A204.1 (cell line): ENCODE data around the gene ASIC2.

Source experiments
- FAIRE-seq: peaks from 2 replicates; lab custom pipeline; 2012; peaks lifted over from hg19 to GRCh38; lab: Jason Lieb, UNC

Gene ASIC2

GRCh38 chr17:33287096-33287725 lies 5.9 kb downstream of the ASIC2 start:
- no peak for FAIRE-seq

GRCh38 chr17:33285413-33285812 lies 7.7 kb downstream of the ASIC2 start:
- FAIRE-seq = no peak

DNA sequence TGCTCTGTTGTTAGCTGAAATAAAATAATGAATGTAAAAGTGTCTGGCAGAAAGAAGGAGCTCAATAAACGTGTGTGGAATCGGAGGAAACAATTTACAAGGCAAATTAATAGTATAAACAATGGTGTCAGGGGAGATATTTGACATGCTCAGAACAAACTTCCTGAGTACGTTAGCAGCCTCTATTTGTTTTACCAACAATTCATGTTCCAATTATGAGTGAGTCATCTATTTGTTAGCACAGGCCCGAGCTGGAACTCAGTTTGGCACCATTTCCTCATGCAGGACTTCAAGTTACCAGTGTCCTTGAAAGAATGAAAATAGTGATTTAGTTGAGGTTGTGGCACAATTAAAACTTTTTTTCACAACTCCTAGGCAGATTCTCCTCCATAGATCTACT lies 9.1 kb downstream of the ASIC2 start:
- FAIRE-seq = no peak

DNA sequence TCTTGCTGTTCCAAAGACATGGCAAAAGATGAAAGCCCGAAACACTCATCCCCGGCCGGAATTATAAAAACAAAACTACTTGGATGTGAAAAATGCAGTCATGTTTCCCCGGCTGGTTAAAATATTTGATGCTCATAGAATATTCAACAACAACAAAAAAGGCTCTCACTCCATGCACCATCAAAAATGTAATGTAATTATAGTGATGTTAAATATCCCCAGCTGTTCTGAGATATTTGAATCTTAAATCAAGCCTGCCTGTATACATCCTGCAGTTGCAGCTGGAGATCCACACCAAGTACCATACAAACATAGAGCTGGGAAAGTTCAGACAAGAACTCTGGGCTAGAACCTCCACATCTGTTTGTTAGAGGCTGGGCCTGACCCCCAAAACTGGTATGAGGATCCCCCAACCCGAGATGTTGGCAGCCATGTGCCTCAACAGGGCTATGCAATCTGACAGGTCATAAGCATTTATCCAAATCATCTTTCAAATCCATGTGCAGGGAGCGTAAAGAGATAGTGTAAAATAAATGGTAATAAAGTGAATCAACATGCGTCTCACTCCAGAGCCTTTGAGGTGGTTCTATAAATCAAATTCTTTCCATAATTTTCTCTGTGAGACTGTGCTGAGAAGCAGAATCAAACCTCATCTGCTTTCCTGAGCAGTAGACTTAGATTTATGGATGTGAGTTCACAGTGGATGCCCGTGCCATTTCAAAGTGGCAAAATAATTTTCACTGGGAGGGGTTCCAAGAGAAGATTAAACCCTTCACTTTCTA lies 12.7 kb downstream of the ASIC2 start:
- FAIRE-seq = no peak

- no peak for FAIRE-seq
These were observed 15.5 kb downstream of the ASIC2 start for GRCh38 chr17:33277436-33278100.

- no peak for FAIRE-seq
These were observed 19.2 kb downstream of the ASIC2 start for GRCh38 chr17:33273743-33274410.

GRCh38 chr17:33273271-33273670 lies 19.8 kb downstream of the ASIC2 start:
- FAIRE-seq = no peak

GRCh38 chr17:33272438-33272837 lies 20.7 kb downstream of the ASIC2 start:
- FAIRE-seq = no peak

DNA sequence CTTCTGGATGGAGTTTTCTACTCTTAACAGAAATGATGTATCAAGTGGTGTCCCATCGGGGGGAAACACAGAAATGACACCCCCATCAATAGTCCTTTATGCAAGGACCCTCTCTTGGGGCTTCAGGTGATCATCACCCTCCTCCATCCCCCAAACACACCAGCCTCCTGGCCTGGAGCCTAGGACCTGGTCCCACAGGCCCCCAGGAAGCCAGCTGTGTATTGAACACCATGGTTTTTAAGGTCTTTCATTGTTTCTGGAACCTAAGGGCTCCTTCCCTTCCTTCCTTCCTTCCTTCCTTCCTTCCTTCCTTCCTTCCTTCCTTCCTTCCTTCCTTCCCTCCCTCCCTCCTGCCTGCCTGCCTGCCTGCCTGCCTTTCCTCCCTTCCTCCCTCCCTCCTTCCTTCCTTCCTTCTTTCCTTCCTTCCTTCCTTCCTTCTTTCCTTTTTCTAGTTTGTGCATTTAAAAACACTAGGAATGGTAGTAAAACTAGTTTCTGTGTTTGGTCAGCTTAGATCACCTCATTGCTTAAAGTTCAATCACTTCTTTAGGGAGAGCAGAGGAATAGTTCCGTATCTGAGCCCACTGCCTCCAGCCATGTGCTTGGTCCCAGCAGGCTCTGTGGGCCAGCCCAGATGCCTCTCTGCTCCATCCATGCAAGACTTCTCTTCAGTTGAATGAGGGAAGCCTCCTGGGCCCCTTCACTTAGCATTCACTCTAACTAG lies 23.6 kb downstream of the ASIC2 start:
- FAIRE-seq = no peak

- FAIRE-seq = no peak
These were observed 25.1 kb downstream of the ASIC2 start for GRCh38 chr17:33267851-33268548.

DNA sequence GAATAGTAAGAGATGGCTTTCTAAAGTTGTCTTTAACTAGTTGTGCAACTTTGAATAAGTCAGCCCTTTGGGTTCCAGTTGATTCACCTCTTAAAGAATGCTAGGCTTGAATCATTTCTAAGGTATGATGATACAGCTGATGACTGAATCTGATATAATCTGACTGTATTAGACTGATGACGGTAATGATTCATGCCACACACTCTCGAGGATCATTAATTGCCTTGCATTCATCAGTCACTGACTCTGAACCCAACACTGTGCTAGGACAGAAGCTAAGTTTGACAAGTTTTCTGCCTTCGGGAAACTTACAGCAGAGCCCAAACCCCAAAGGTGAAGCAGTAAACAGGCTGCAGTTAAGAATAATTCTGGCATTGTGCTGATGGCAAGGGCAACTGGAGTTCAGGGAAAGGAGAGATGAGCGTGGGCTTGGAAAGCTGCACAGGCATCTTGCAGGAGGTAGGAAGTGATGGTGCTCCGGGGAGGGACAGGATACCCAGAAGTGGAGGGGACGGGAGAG lies 25.8 kb downstream of the ASIC2 start:
- FAIRE-seq = no peak

DNA sequence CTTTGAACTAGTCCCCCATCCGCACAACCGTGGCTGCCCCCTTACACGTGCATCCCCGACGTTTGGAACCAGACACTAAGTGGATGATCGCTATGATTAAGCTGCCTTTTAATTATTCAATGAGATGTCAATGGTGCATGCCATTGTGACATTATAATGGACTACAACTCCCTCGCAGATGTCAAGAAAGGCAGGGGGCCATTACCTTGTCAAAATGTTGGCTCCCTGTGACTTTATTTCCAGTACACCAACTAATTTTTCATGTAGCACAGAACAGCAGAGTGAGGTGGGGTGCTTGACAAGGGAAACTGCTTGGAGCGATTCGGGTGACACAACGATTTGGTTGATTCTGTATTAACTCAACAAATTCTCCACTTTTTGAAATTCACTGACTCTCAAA lies 26.5 kb downstream of the ASIC2 start:
- no peak for FAIRE-seq

DNA sequence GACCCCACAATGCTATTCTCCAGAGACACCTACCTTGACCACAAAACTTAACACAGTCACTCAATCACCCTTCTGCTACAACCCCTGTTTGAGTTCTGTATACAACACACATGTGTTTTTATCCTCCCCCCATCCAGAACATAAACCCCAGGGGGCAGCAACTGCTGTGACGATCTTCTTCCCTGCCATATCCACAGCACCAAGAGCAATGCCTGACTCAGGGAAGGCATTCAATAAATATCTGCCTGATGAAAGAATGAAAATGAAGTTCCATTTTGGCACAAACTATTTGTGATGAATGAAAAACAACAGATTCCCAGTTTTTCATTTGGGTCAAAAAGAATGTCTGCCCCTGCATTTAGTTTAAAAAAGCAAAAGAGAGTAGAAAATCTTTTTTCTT lies 27.0 kb downstream of the ASIC2 start:
- FAIRE-seq = no peak

DNA sequence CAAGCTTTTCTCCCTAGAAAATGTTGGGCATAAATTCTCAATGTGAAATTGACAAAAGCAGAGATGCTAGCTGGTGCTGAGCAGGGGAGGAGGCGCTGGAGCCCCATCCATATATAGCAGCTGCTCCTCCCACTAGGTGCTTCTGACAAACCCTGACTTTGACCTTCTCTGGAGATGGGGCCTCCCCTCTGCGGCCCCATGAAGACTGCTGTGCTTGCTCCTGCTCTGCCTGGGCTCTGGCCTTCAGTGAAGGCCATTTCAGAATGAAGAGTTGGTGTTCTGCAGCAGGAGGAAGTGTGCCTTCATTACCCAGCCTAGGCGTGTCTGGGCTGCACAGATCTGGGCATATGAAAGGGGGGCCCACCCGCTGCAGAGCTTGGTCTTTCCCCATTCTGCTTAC lies 29.7 kb downstream of the ASIC2 start:
- FAIRE-seq = no peak

GRCh38 chr17:33262266-33263123 lies 30.6 kb downstream of the ASIC2 start:
- no peak for FAIRE-seq

DNA sequence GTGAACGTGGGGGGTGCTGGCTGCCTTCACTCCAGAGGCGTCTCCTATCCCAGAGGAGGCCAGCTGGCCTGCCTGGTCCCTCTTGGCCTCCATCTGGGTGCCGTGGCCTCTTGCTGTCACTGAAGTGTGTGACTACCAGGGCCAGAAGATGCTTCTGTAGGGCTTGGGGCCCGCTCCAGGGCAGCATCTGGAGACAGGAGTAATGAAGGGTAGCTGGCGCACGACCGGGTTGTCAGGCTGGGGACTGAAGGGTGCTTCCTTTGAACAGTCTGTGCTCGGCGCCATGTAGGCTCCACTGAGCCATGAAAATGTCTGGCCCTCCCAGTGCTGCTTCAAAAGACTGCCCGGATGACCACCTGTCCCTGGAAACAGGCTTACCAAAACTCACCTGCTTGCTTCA lies 31.3 kb downstream of the ASIC2 start:
- FAIRE-seq = no peak

DNA sequence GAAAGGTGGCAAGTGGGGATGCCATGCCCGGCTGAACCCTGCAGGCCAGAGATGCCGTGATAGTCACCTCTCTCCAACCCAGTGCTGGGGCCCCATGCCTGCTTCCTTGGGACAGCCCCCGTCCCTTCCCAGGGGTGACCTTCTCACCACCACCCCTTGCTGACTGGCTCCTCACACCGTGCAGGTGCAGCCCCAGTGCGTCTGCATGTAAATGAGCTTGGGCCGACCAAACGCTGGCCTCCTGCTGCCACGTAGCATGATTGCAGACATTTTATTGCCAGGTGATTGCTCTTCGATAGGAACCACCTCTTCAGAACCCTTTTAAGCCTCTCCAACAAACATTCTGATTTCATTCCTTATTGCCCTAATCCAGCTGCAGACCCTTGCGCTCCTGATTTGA lies 32.5 kb downstream of the ASIC2 start:
- no peak for FAIRE-seq

- FAIRE-seq = no peak
These were observed 34.8 kb downstream of the ASIC2 start for GRCh38 chr17:33258296-33258695.

DNA sequence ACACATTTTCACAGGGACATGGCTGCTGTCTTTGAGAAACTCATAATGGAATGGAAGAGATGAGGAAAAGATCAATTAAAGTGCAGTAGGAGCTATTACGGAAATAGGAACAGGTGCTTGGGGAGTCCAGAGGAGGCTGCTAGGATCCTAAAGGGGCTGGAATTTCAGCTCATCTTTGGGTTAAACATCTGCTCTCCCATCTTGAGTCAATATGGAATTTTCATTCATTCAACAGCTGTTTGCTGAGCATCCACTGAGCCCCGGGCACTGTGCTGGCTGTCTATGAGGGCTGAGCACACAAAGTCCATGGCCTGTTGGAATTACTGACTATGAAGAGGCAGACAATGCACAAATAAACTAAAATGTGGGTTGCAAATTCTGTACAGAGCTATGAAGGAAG lies 47.9 kb downstream of the ASIC2 start:
- FAIRE-seq = no peak

DNA sequence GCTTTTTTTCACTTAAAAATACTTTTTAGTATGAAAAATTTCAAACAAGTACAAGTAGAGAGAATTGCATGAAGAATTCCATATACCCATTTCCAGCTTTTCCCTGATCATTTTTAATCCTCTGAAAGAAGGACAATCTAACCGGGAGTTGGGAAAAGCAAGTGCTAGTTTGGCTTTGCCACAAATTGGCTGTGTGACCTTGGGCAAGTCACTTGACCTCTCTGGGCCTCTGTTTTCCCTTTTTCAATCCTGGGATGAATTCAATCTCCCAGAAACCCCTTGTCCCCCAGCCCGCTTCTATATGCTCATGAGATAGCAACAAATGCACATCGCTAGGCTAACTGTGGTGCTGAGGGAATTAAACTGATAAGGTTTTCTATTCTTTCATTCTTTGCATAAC lies 49.4 kb downstream of the ASIC2 start:
- FAIRE-seq = no peak
